Astrocyte (in vitro differentiated cells and primary cell): ENCODE data around the gene APBA2.

Source experiments
- CTCF ChIP-seq: IDR thresholded peaks from 2 replicates; pipeline ENCODE4 v1.5.1; 2011; ENCODE audit warnings: low read depth, mild to moderate bottlenecking, inconsistent platforms, low read length, moderate library complexity; ENCODE audit not compliant: insufficient read depth
- EZH2 ChIP-seq: IDR thresholded peaks from 2 replicates; pipeline ENCODE4 v1.6.1; 2012; ENCODE audit warnings: mild to moderate bottlenecking, low read length, inconsistent platforms; ENCODE audit not compliant: insufficient read depth

- TF ChIP-seq CTCF (no peak), EZH2 (no peak)
These were observed 248.5 kb downstream of the APBA2 start for GRCh38 chr15:29134239-29134638.
